Stomach (tissue), 9 donors: ENCODE results near the gene INPP5J. TPM values are rescaled to one million over a fixed set of nuclear protein-coding genes. Genes with fewer than 3 reads are reported as not detected.
A peak's percentile ranks its signal among the peaks of the same experiment; 100 is the strongest.

Source experiments
- DNase-seq, 2 donors: peaks; one replicate each; pipeline versions ENCODE4 v3.0.0 to v3.0.0-alpha.2; 2013 to 2019
- H3K27ac ChIP-seq, 5 donors: fragments of 200-600 bp in 4 of 5; sonication (generic) in 4 of 5; one replicate each; pipeline ENCODE4 v1.5.1; 2013 to 2019; ENCODE audit warnings: mild to moderate bottlenecking in 1 of 5, moderate library complexity in 1 of 5
- H3K27me3 ChIP-seq, 3 donors: fragments of 200-600 bp; sonication (generic); one replicate each; pipeline ENCODE4 v1.5.1; 2017 to 2019; ENCODE audit warnings: mixed run types in 1 of 3
- H3K36me3 ChIP-seq, 4 donors: fragments of 200-600 bp; sonication (generic); 1 replicate in 3 of 4; 2 replicates in 1 of 4; pipeline ENCODE4 v1.5.1; 2016 to 2019
- H3K4me1 ChIP-seq, 4 donors: fragments of 200-600 bp; sonication (generic); one replicate each; pipeline ENCODE4 v1.5.1; 2016 to 2019
- H3K4me3 ChIP-seq, 4 donors: fragments of 200-600 bp; sonication (generic) in 3 of 4; one replicate each; pipeline ENCODE4 v1.5.1; 2016 to 2019; ENCODE audit warnings: mild to moderate bottlenecking in 1 of 4
- H3K9me3 ChIP-seq, 4 donors: fragments of 200-600 bp; sonication (generic); one replicate each; pipeline ENCODE4 v1.5.1; 2016 to 2019
- CTCF ChIP-seq, 7 experiments: fragments of 450-650 bp in 4 of 7; fragments of 200-600 bp in 3 of 7; sonication (generic) in 3 of 7; IDR thresholded peaks; one replicate each; pipeline ENCODE4 v1.5.1; 2016 to 2019; ENCODE audit warnings: antibody characterized with exemption in 7 of 7, control low read depth in 2 of 7, mild to moderate bottlenecking in 1 of 7
- EP300 ChIP-seq: sonication (generic); formaldehyde crosslinking; IDR thresholded peaks from one replicate; pipeline ENCODE4 v1.6.1; 2017; ENCODE audit warnings: antibody characterized with exemption
- POLR2A ChIP-seq, 4 donors: fragments of 450-650 bp; IDR thresholded peaks; one replicate each; pipeline ENCODE4 v1.6.1; 2016; ENCODE audit warnings: antibody characterized with exemption in 4 of 4, control low read depth in 2 of 4, mild to moderate bottlenecking in 1 of 4, moderate library complexity in 1 of 4
- POLR2AphosphoS5 ChIP-seq, 3 donors: sonication (generic); formaldehyde crosslinking; IDR thresholded peaks; one replicate each; pipeline ENCODE4 v1.6.1; 2016; ENCODE audit warnings: antibody characterized with exemption in 3 of 3
- WGBS, 5 donors: extraction: QIAGEN DNeasy Blood & Tissue Kit in 3 of 5; methylation state at CpG; one replicate each; pipeline versions ENCODE4 v1.1.5 to v1.1.7; 2013 to 2018; 5-methylcytosine and 5-hydroxymethylcytosine counted together
- intact Hi-C: fragments of 100-400 bp; cut with DNase I; formaldehyde crosslinking; loops from one replicate; pipeline ENCODE4 v1.15.1; 2023; ENCODE audit warnings: low total_unique reads
- polyA plus RNA-seq, 3 donors: library from polyadenylated mRNA; stranded (reverse); fragments of 200-250 nt; gene quantifications; one replicate each; pipeline ENCODE4 v1.2.3, GENCODE V29; 2013
- total RNA-seq, 5 donors: library from RNA; depleted of rRNA; stranded (reverse); fragments of >200 nt; gene quantifications; one replicate each; pipeline versions ENCODE4 v1.1.0 to v1.2.3, GENCODE V29; 2014 to 2016
- donor health status: healthy with polysubstance abuse.
- donor health status: Bipolar disorder and iron deficiency.
- donor health status: healthy.

The INPP5J gene
- total and polyA plus RNA-seq, 8 donors, result 1.8 to 34.4 (median 9.3) TPM

- TF ChIP-seq EP300 (no peak), CTCF (IDR thresholded peaks at IDR 0.05) (peak in 5 of 7 experiments; percentile 19 to 69 (median 52)), POLR2AphosphoS5 (IDR thresholded peaks at IDR 0.05) (peak; percentile 4 to 37 (median 35)), POLR2A (IDR thresholded peaks at IDR 0.05) (no peak)
- H3K4me1 ChIP-seq, result peaks cover 54 to 84% (median 74%) of the 10 kb centered on the region in 4 donors
- intact Hi-C loops, result no loop called here
Measured at GRCh38 chr22:31082606-31083376, 40.0 kb upstream of the INPP5J start.

GRCh38 chr22:31083377-31083768, 39.4 kb upstream of the INPP5J start:
- H3K27me3 ChIP-seq, result no peaks in the 10 kb centered on the region
- H3K36me3 ChIP-seq, result peaks cover 10 to 18% (median 10%) of the 10 kb centered on the region in 4 donors
- WGBS, 5 donors, result 14 to 31% (median 27%) methylated on average over 3 of the region's 3 CpGs
- peaks cover 54 to 88% (median 77%) of the 10 kb centered on the region in 4 donors for H3K4me1 ChIP-seq
- peak; percentile 87 to 92 for DNase-seq
- intact Hi-C loops, result no loop called here
- peak overlapping the region; percentile 89 to 96 (median 95) for H3K27ac ChIP-seq
- TF ChIP-seq EP300 (no peak), POLR2A (IDR thresholded peaks at IDR 0.05) (peak in 1 of 4 donors; percentile 5), POLR2AphosphoS5 (IDR thresholded peaks at IDR 0.05) (peak in 2 of 3 donors; percentile 68 to 70)
- H3K4me3 ChIP-seq, result peak overlapping the region; percentile 53 to 77 (median 62)
- H3K9me3 ChIP-seq, result no peaks in the 10 kb centered on the region

More at GRCh38 chr22:31082606-31083376, 40.0 kb upstream of the INPP5J start:
- H3K4me3 ChIP-seq, result peak overlapping the region; percentile 53 to 77 (median 62)
- H3K27me3 ChIP-seq, result no peaks in the 10 kb centered on the region
- H3K27ac ChIP-seq, result peak overlapping the region; percentile 89 to 96 (median 95)
- 33 to 52% (median 46%) methylated on average over 11 of the region's 11 CpGs for WGBS, 5 donors
- no peaks in the 10 kb centered on the region for H3K9me3 ChIP-seq
- peaks cover 4 to 12% (median 5%) of the 10 kb centered on the region in 4 donors for H3K36me3 ChIP-seq
- peak; percentile 69 to 92 for DNase-seq

GRCh38 chr22:31083923-31084810, 38.6 kb upstream of the INPP5J start:
- intact Hi-C loops, result no loop called here

More at GRCh38 chr22:31083923-31084810, 38.6 kb upstream of the INPP5J start:
- Histone ChIP-seq H3K27ac (peak overlapping the region; percentile 89 to 96 (median 95)), H3K36me3 (peaks cover 18 to 26% (median 18%) of the 10 kb centered on the region in 4 donors), H3K27me3 (no peaks in the 10 kb centered on the region), H3K4me3 (peak overlapping the region; percentile 53 to 77 (median 62)), H3K9me3 (no peaks in the 10 kb centered on the region), H3K4me1 (peaks cover 54 to 90% (median 76%) of the 10 kb centered on the region in 4 donors)
- WGBS, 5 donors, result 7 to 11% (median 9%) methylated on average over 15 to 18 of the region's 18 CpGs
- no peak for DNase-seq
- TF ChIP-seq CTCF (IDR thresholded peaks at IDR 0.05) (no peak), POLR2AphosphoS5 (IDR thresholded peaks at IDR 0.05) (no peak), POLR2A (IDR thresholded peaks at IDR 0.05) (no peak), EP300 (no peak)
